H9 (cell line): ENCODE data around the gene CNNM4. TPM values are rescaled to one million over a fixed set of nuclear protein-coding genes. Genes with fewer than 3 reads are reported as not detected.
A peak's percentile ranks its signal among the peaks of the same experiment; 100 is the strongest.

ENCODE experiments used
- DNase-seq: peaks from one replicate; pipeline ENCODE4 v3.0.0-alpha.2; 2017
- H2AFZ ChIP-seq: one replicate; pipeline ENCODE4 v1.6.1; 2013; ENCODE audit warnings: mild to moderate bottlenecking, low read length, control low read depth, moderate library complexity
- H2AK5ac ChIP-seq: 2 replicates; pipeline ENCODE4 v1.6.1; 2013; ENCODE audit warnings: low read length, control low read depth, mixed read lengths; ENCODE audit not compliant: insufficient read length
- H2BK120ac ChIP-seq: one replicate; pipeline ENCODE4 v1.6.1; 2013; ENCODE audit warnings: low read depth, mild to moderate bottlenecking, low read length, control low read depth, inconsistent platforms; ENCODE audit not compliant: poor library complexity, severe bottlenecking
- H2BK12ac ChIP-seq: 2 replicates; pipeline ENCODE4 v1.6.1; 2013; ENCODE audit warnings: low read length, control low read depth, mixed read lengths, low read depth; ENCODE audit not compliant: insufficient read length
- H2BK15ac ChIP-seq: 2 replicates; pipeline ENCODE4 v1.6.1; 2013; ENCODE audit warnings: low read depth, low read length, control low read depth
- H2BK20ac ChIP-seq: one replicate; pipeline ENCODE4 v1.6.1; 2013; ENCODE audit warnings: low read depth, mild to moderate bottlenecking, low read length, control low read depth, inconsistent platforms; ENCODE audit not compliant: poor library complexity, severe bottlenecking
- H2BK5ac ChIP-seq: 2 replicates; pipeline ENCODE4 v1.6.1; 2013; ENCODE audit warnings: low read length, control low read depth, mixed read lengths; ENCODE audit not compliant: insufficient read length
- H3K14ac ChIP-seq: 2 replicates; pipeline ENCODE4 v1.6.1; 2013; ENCODE audit warnings: low read length, control low read depth; ENCODE audit not compliant: insufficient read depth
- H3K18ac ChIP-seq: 2 replicates; pipeline ENCODE4 v1.6.1; 2013; ENCODE audit warnings: low read depth, mild to moderate bottlenecking, mixed read lengths, low read length, control low read depth; ENCODE audit not compliant: insufficient read length
- H3K23ac ChIP-seq: 2 replicates; pipeline ENCODE4 v1.6.1; 2013; ENCODE audit warnings: low read length, control low read depth, mixed read lengths, low read depth; ENCODE audit not compliant: insufficient read length
- H3K23me2 ChIP-seq: 2 replicates; pipeline ENCODE4 v1.6.1; 2013; ENCODE audit warnings: low read depth, mild to moderate bottlenecking, mixed read lengths, low read length, control low read depth; ENCODE audit not compliant: insufficient read length, poor library complexity, severe bottlenecking
- H3K27ac ChIP-seq: 2 replicates; pipeline ENCODE4 v1.5.1; 2013; ENCODE audit warnings: low read length, control low read depth, mixed read lengths, low read depth; ENCODE audit not compliant: insufficient read length
- H3K27me3 ChIP-seq: 2 replicates; pipeline ENCODE4 v1.6.1; 2013; ENCODE audit warnings: low read length, control low read depth, inconsistent platforms; ENCODE audit not compliant: insufficient read depth
- H3K4ac ChIP-seq: 2 replicates; pipeline ENCODE4 v1.6.1; 2013; ENCODE audit warnings: low read depth, mild to moderate bottlenecking, control low read depth, inconsistent platforms, low read length, moderate library complexity
- H3K4me1 ChIP-seq: 2 replicates; pipeline ENCODE4 v1.6.1; 2013; ENCODE audit warnings: low read length, control low read depth, inconsistent platforms; ENCODE audit not compliant: insufficient read depth
- H3K4me2 ChIP-seq: 2 replicates; pipeline ENCODE4 v1.6.1; 2013; ENCODE audit warnings: low read length, control low read depth, mixed read lengths; ENCODE audit not compliant: insufficient read length, insufficient read depth
- H3K56ac ChIP-seq: 2 replicates; pipeline ENCODE4 v1.6.1; 2013; ENCODE audit warnings: low read depth, mild to moderate bottlenecking, mixed read lengths, low read length, control low read depth; ENCODE audit not compliant: insufficient read length
- H3K79me1 ChIP-seq: 2 replicates; pipeline ENCODE4 v1.6.1; 2013; ENCODE audit warnings: low read depth, mild to moderate bottlenecking, moderate library complexity, low read length, control low read depth, inconsistent platforms; ENCODE audit not compliant: insufficient read depth, poor library complexity, severe bottlenecking
- H3K79me2 ChIP-seq: 2 replicates; pipeline ENCODE4 v1.6.1; 2013; ENCODE audit warnings: low read length, control low read depth, inconsistent platforms; ENCODE audit not compliant: insufficient read depth
- H3K9ac ChIP-seq: 2 replicates; pipeline ENCODE4 v1.6.1; 2013; ENCODE audit warnings: low read length, control low read depth, mixed read lengths; ENCODE audit not compliant: insufficient read length; ENCODE audit errors: extremely low read depth
- H3K9me3 ChIP-seq: one replicate; pipeline ENCODE4 v1.6.1; 2013; ENCODE audit warnings: low read depth, low read length, inconsistent platforms; ENCODE audit not compliant: control insufficient read depth
- H3T11ph ChIP-seq: one replicate; pipeline ENCODE4 v1.6.1; 2013; ENCODE audit warnings: mild to moderate bottlenecking, low read length, control low read depth, inconsistent platforms
- H4K20me1 ChIP-seq: one replicate; pipeline ENCODE4 v1.6.1; 2013; ENCODE audit not compliant: control insufficient read depth, insufficient read length, insufficient read depth
- H4K5ac ChIP-seq: 2 replicates; pipeline ENCODE4 v1.6.1; 2013; ENCODE audit warnings: low read depth, mild to moderate bottlenecking, mixed read lengths, low read length, control low read depth; ENCODE audit not compliant: insufficient read length
- H4K8ac ChIP-seq: replicated peaks from 2 replicates; pipeline ENCODE4 v1.6.1; 2013; ENCODE audit warnings: low read length, control low read depth, mixed read lengths, low read depth; ENCODE audit not compliant: insufficient read length
- H4K91ac ChIP-seq: 2 replicates; pipeline ENCODE4 v1.6.1; 2013; ENCODE audit warnings: low read depth, mild to moderate bottlenecking, moderate library complexity, mixed read lengths, low read length, control low read depth; ENCODE audit not compliant: insufficient read length
- H3K27ac Mint-ChIP-seq, 3 experiments: 2 replicates in 2 of 3; 3 replicates in 1 of 3; pipeline ENCODE4 v1.8.0; 2020 to 2021; ENCODE audit warnings: mixed read lengths in 3 of 3, mild to moderate bottlenecking in 1 of 3, moderate library complexity in 1 of 3
- H3K27me3 Mint-ChIP-seq: 2 replicates; pipeline ENCODE4 v1.8.0; 2021; ENCODE audit warnings: low read depth, mild to moderate bottlenecking, moderate library complexity, mixed read lengths
- H3K36me3 Mint-ChIP-seq, 3 experiments: 2 replicates in 2 of 3; 3 replicates in 1 of 3; pipeline ENCODE4 v1.8.0; 2020 to 2021; ENCODE audit warnings: low read depth in 3 of 3, mixed read lengths in 3 of 3; ENCODE audit not compliant: insufficient read depth in 1 of 3
- H3K4me1 Mint-ChIP-seq, 2 experiments: 2 replicates each; pipeline ENCODE4 v1.8.0; 2020; ENCODE audit warnings: mixed read lengths in 2 of 2
- H3K4me3 Mint-ChIP-seq, 2 experiments: 2 replicates in 1 of 2; 3 replicates in 1 of 2; pipeline ENCODE4 v1.8.0; 2020 to 2021; ENCODE audit warnings: mild to moderate bottlenecking in 2 of 2, mixed read lengths in 2 of 2, moderate library complexity in 1 of 2
- H3K9me3 Mint-ChIP-seq, 2 experiments: 2 replicates in 1 of 2; 3 replicates in 1 of 2; pipeline ENCODE4 v1.8.0; 2020; ENCODE audit warnings: mild to moderate bottlenecking in 2 of 2, mixed read lengths in 2 of 2, moderate library complexity in 1 of 2
- CTCF ChIP-seq: fragments of 200-600 bp; sonication (generic); conservative IDR thresholded peaks from 3 replicates; pipeline ENCODE4 v1.8.0; 2021; ENCODE audit warnings: antibody characterized with exemption, mild to moderate bottlenecking
- WGBS: extraction: QIAGEN DNeasy Blood & Tissue Kit; methylation state at CpG from one replicate; pipeline ENCODE4 v1.1.7; 2013; ENCODE audit warnings: missing lambda C conversion rate, low lambda C conversion rate, mixed read lengths; ENCODE audit not compliant: insufficient read length; ENCODE audit errors: extremely low coverage; 5-methylcytosine and 5-hydroxymethylcytosine counted together
- total RNA-seq: library from RNA; stranded (reverse); gene quantifications from 2 replicates; pipeline ENCODE4 v1.2.1, GENCODE V29; 2021

Gene CNNM4
- total RNA-seq, 1 experiment from 2014 or later = 8.5 TPM

GRCh38 chr2:96808176-96808837 lies 47.6 kb downstream of the CNNM4 start:
- Mint-ChIP-seq H3K36me3 (peaks cover 8 to 11% (median 9%) of the 10 kb centered on the region in 3 experiments), H3K4me3 (no peak overlapping the region), H3K27ac (peak overlapping the region in 1 of 3 experiments; percentile 29; a peak in 1 of 7 replicates), H3K9me3 (peaks cover 0 to 4% of the 10 kb centered on the region in 2 experiments; a peak in 1 of 5 replicates), H3K27me3 (no peaks in the 10 kb centered on the region; the same call in 1 of the 2 replicates), H3K4me1 (no peaks in the 10 kb centered on the region)
- H4K5ac ChIP-seq = no peak overlapping the region
- no peak overlapping the region for H4K91ac ChIP-seq
- no peak overlapping the region for H3K9ac ChIP-seq
- no peaks in the 10 kb centered on the region for H3K9me3 ChIP-seq
- no peaks in the 10 kb centered on the region for H3K27me3 ChIP-seq
- H3K18ac ChIP-seq = no peak overlapping the region
- no peaks in the 10 kb centered on the region for H3K79me1 ChIP-seq
- H3K4me2 ChIP-seq = no peak overlapping the region
- H3K4ac ChIP-seq = no peak overlapping the region
- H3K23ac ChIP-seq = no peak overlapping the region
- H3K4me1 ChIP-seq = no peaks in the 10 kb centered on the region
- H3K79me2 ChIP-seq = no peaks in the 10 kb centered on the region
- H4K8ac ChIP-seq = no peak overlapping the region
- no peak overlapping the region for H3K56ac ChIP-seq
- no peak for DNase-seq
- H2BK120ac ChIP-seq = no peak overlapping the region
- no CpG with 5 or more reads among the region's 10 CpGs for WGBS
- TF ChIP-seq CTCF = no peak
- H3T11ph ChIP-seq = no peak overlapping the region
- no peak overlapping the region for H2BK12ac ChIP-seq
- no peak overlapping the region for H3K27ac ChIP-seq
- no peak overlapping the region for H2AK5ac ChIP-seq
- H2AFZ ChIP-seq = no peak overlapping the region
- no peaks in the 10 kb centered on the region for H3K23me2 ChIP-seq
- H3K14ac ChIP-seq = no peak overlapping the region
- no peak overlapping the region for H2BK15ac ChIP-seq
- H4K20me1 ChIP-seq = no peaks in the 10 kb centered on the region
- H2BK5ac ChIP-seq = no peak overlapping the region
- no peak overlapping the region for H2BK20ac ChIP-seq
